22Rv1 (cell line): ENCODE measurements around the gene LTBP1.
"Not testable (repeated sequence)": the region's sequence is repeated elsewhere in the genome, so short reads cannot be mapped to it uniquely, and the experiment has no call there.

Experiments
- H3K27ac ChIP-seq: fragments of 450-650 bp; 2 replicates; pipeline ENCODE4 v1.5.1; 2017
- CTCF ChIP-seq: fragments of 450-650 bp; IDR thresholded peaks from 2 replicates; pipeline ENCODE4 v1.5.1; 2017; ENCODE audit warnings: mild to moderate bottlenecking
- ZFX ChIP-seq: fragments of 450-650 bp; IDR thresholded peaks from 2 replicates; pipeline ENCODE4 v1.6.1; 2017; ENCODE audit warnings: antibody characterized with exemption, borderline replicate concordance

LTBP1 gene

GRCh38 chr2:33226546-33226945 is 279.8 kb downstream of the LTBP1 start:
- no peak overlapping the region for H3K27ac ChIP-seq
- no peak for TF ChIP-seq CTCF
- no peak for TF ChIP-seq ZFX

GRCh38 chr2:33229646-33230045 is 282.9 kb downstream of the LTBP1 start:
- TF ChIP-seq CTCF (no peak), ZFX (no peak)
- no peak overlapping the region for H3K27ac ChIP-seq

GRCh38 chr2:33230195-33230594 is 283.4 kb downstream of the LTBP1 start:
- H3K27ac ChIP-seq = no peak overlapping the region
- TF ChIP-seq CTCF (no peak), ZFX (no peak)

GRCh38 chr2:33230842-33231241 is 284.1 kb downstream of the LTBP1 start:
- TF ChIP-seq CTCF = no peak
- no peak for TF ChIP-seq ZFX
- H3K27ac ChIP-seq = no peak overlapping the region

GRCh38 chr2:33235559-33235958 is 288.8 kb downstream of the LTBP1 start:
- H3K27ac ChIP-seq = not testable (repeated sequence)

GRCh38 chr2:33236482-33237385 is 290.0 kb downstream of the LTBP1 start:
- TF ChIP-seq ZFX = no peak
- no peak for TF ChIP-seq CTCF
- no peak overlapping the region for H3K27ac ChIP-seq

- no peak for TF ChIP-seq CTCF
- no peak for TF ChIP-seq ZFX
Measured at GRCh38 chr2:33238111-33238510, 291.4 kb downstream of the LTBP1 start.

GRCh38 chr2:33240178-33240577 is 293.4 kb downstream of the LTBP1 start:
- H3K27ac ChIP-seq = no peak overlapping the region
- TF ChIP-seq CTCF (no peak), ZFX (no peak)

More at GRCh38 chr2:33238111-33238510, 291.4 kb downstream of the LTBP1 start:
- H3K27ac ChIP-seq = no peak overlapping the region
